Esophagus squamous epithelium (tissue), 5 donors: Measurements from ENCODE around the gene PHIP. TPM values are rescaled to one million over a fixed set of nuclear protein-coding genes. Genes with fewer than 3 reads are reported as not detected.

Experiments
- DNase-seq: peaks from one replicate; lab custom pipeline; 2025; lab: John Stamatoyannopoulos, UW
- H3K27ac ChIP-seq, 4 donors: fragments of 200-600 bp; sonication (generic); one replicate each; pipeline ENCODE4 v1.5.1; 2016 to 2019; ENCODE audit warnings: mild to moderate bottlenecking in 1 of 4
- H3K27me3 ChIP-seq, 4 donors: fragments of 200-600 bp; sonication (generic); 1 replicate in 3 of 4; 2 replicates in 1 of 4; pipeline versions ENCODE4 v1.5.1 to v1.6.0; 2017 to 2021; ENCODE audit warnings: antibody characterized with exemption in 1 of 4
- H3K36me3 ChIP-seq, 3 donors: fragments of 200-600 bp; sonication (generic); one replicate each; pipeline ENCODE4 v1.5.1; 2016 to 2019
- H3K4me1 ChIP-seq, 3 donors: fragments of 200-600 bp; sonication (generic); one replicate each; pipeline ENCODE4 v1.5.1; 2017 to 2019
- H3K4me3 ChIP-seq, 4 donors: fragments of 200-600 bp; sonication (generic); 1 replicate in 3 of 4; 2 replicates in 1 of 4; pipeline ENCODE4 v1.5.1; 2016 to 2019; ENCODE audit warnings: mild to moderate bottlenecking in 2 of 4, moderate library complexity in 1 of 4
- H3K9me3 ChIP-seq, 3 donors: fragments of 200-600 bp; sonication (generic); one replicate each; pipeline ENCODE4 v1.5.1; 2016 to 2019
- POLR2A ChIP-seq, 4 donors: fragments of 450-650 bp; IDR thresholded peaks; one replicate each; pipeline ENCODE4 v1.6.1; 2017; ENCODE audit warnings: antibody characterized with exemption in 4 of 4, mild to moderate bottlenecking in 4 of 4, moderate library complexity in 3 of 4
- WGBS, 2 donors: methylation state at CpG; one replicate each; pipeline ENCODE4 v1.1.5; 2018; 5-methylcytosine and 5-hydroxymethylcytosine counted together
- intact Hi-C: fragments of 100-400 bp; cut with DNase I; formaldehyde crosslinking; loops from one replicate; pipeline ENCODE4 v1.15.0; 2022
- total RNA-seq, 4 donors: library from RNA; depleted of rRNA; stranded (reverse); fragments of >200 nt; gene quantifications; one replicate each; pipeline ENCODE4 v1.1.0, GENCODE V29; 2016
- TF ChIP-seq, protein P1 (sequence below), 6 experiments: fragments of 450-650 bp in 4 of 6; fragments of 200-600 bp in 2 of 6; sonication (generic) in 2 of 6; IDR thresholded peaks; one replicate each; pipeline ENCODE4 v1.5.1; 2016 to 2019; ENCODE audit warnings: antibody characterized with exemption in 6 of 6, mild to moderate bottlenecking in 4 of 6, moderate library complexity in 4 of 6
- donor health status: DM: yes; HTN: yes; CAD: no.

PHIP gene
- 10 to 100 TPM; 11.5 to 24.0 (median 17.1) TPM for total RNA-seq

DNA sequence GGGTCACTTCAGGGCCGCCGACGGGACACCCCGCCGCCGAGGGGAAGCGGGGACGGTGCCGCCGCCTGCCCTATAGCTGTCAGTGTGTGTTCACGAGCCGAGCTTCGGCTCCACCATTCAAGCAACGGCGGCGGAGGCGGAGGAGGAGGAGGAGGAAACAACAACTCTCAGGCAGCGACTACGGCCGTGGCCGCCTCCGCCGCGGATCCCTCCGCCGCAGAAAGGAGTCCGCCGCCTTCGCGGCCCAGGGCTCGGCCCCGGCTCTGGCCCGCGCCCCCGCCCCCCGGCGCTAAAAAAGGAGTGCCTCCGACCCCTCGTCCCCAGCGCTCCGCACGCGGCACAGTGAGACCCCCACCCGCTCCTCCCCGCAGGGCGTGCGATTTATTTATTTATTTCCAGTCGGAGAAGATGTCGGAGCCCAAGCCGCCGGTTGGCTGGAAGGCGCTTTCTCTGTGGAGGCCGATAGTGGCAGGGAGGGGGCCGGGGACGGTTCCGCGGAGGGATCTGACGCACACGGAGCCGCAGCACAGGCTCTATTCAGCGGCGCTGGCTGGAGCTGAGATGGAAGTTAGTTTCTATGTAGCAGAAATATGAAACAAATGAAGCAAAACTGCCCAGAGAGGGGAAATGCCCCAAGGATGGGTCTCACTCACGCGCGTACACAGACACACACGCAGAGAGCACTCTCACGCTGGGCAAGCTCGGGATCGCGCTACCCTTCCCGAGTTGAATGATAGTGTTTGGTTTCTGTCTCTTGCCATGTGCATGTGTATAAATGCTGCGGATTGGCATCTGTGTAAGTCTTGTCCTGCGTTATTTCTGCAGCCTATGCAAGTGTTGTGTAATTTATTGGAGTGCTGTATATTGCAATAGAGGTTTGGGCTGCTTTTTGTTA is at the start of gene PHIP:
Gene PHIP, minus strand, starts transcription at position 180 of the 895 bp plus-strand sequence. CDS start 186 bp downstream, outside the sequence.
- Histone ChIP-seq H3K27me3 (no peaks in the 10 kb centered on the region), H3K4me3 (peak within 1 kb of the TSS; percentile 84 to 98 (median 92)), H3K36me3 (no peaks in the 10 kb centered on the region), H3K9me3 (no peaks in the 10 kb centered on the region), H3K4me1 (peaks cover 0 to 45% (median 17%) of the 10 kb centered on the region in 3 donors), H3K27ac (peak within 1 kb of the TSS; percentile 97 to 99 (median 99))
- DNase-seq, result peak; percentile 74
- TF ChIP-seq, protein P1, sequence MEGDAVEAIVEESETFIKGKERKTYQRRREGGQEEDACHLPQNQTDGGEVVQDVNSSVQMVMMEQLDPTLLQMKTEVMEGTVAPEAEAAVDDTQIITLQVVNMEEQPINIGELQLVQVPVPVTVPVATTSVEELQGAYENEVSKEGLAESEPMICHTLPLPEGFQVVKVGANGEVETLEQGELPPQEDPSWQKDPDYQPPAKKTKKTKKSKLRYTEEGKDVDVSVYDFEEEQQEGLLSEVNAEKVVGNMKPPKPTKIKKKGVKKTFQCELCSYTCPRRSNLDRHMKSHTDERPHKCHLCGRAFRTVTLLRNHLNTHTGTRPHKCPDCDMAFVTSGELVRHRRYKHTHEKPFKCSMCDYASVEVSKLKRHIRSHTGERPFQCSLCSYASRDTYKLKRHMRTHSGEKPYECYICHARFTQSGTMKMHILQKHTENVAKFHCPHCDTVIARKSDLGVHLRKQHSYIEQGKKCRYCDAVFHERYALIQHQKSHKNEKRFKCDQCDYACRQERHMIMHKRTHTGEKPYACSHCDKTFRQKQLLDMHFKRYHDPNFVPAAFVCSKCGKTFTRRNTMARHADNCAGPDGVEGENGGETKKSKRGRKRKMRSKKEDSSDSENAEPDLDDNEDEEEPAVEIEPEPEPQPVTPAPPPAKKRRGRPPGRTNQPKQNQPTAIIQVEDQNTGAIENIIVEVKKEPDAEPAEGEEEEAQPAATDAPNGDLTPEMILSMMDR (IDR thresholded peaks at IDR 0.05), result peak in 1 of 6 experiments; percentile 12
- peak in 2 of 4 donors; percentile 62 to 74 for TF ChIP-seq POLR2A (IDR thresholded peaks at IDR 0.05)
- intact Hi-C loops, result no loop called here
- 0% methylated on average over 18 to 19 of the region's 73 CpGs for WGBS, 2 donors

DNA sequence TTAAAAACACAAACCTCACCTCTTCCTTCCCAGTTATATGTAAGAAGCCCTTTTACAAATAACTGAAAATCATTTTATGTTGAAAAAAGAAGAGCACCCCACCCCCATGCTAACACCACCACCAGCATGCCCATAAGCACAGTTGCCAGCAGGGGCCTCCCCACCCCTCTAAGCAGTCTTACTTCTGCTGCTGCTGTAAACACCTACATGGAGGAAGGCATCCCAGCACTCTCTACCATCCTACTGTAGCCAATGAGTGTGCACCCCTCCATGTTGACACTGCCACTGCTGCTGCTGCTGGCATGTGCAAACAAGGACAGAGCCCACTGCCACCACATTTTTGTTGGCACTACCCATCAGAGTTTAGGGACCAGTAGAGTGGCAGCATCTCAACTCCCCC is 49.6 kb upstream of the PHIP start:
- no peak for DNase-seq
- Histone ChIP-seq H3K27me3 (no peaks in the 10 kb centered on the region), H3K27ac (no peak overlapping the region), H3K9me3 (no peaks in the 10 kb centered on the region), H3K4me1 (no peaks in the 10 kb centered on the region), H3K4me3 (no peak overlapping the region), H3K36me3 (no peaks in the 10 kb centered on the region)
- TF ChIP-seq, protein P1 (IDR thresholded peaks at IDR 0.05), result no peak
- TF ChIP-seq POLR2A (IDR thresholded peaks at IDR 0.05), result no peak
- intact Hi-C loops, result no loop called here

DNA sequence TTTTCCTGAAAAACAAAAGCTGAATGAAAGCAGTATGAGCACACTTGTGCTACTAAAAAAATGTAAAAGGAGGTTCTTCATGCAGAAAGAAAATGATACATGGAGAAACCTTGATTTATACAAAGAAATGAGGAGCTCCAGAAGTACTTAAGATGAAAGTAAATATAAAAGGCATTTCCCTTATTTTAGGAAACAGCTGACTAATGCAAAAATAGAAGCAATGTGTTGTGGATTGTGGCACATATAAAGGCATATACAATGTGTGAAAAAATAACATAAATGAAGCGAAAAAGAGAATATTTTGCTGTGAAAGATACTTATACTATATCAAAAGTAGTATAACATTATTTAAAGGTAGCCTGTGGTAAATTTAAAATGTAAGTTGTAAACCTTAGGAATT is 41.2 kb upstream of the PHIP start:
- no peak overlapping the region for H3K4me3 ChIP-seq
- TF ChIP-seq POLR2A (IDR thresholded peaks at IDR 0.05), result no peak
- TF ChIP-seq, protein P1 (IDR thresholded peaks at IDR 0.05), result no peak
- DNase-seq, result no peak
- H3K27me3 ChIP-seq, result no peaks in the 10 kb centered on the region
- H3K9me3 ChIP-seq, result no peaks in the 10 kb centered on the region
- intact Hi-C loops, result no loop called here
- no peak overlapping the region for H3K27ac ChIP-seq
- 82 to 88% methylated on average over 1 of the region's 1 CpG for WGBS, 2 donors
- no peaks in the 10 kb centered on the region for H3K36me3 ChIP-seq
- H3K4me1 ChIP-seq, result peaks cover 0 to 8% (median 0%) of the 10 kb centered on the region in 3 donors

DNA sequence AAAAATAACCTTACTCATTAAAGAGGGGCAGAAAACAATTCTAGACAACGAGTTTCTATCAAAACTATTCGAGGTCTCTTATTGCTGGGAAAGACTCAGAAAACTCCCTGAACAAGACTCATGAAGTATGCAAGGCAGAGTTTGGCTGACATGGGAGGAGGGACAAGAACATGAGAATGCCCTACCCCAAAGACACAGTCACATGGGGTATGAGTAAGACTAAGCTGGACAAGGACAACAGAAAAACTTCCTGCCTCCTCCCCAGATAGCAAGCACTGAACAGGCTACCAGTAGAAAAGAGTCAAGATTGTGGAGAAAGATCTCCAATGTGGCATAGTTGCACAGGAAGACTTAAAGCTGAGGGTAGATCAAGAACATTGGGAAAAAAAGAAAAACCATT is 39.7 kb upstream of the PHIP start:
- DNase-seq, result no peak
- Histone ChIP-seq H3K27me3 (no peaks in the 10 kb centered on the region), H3K4me1 (peaks cover 0 to 8% (median 0%) of the 10 kb centered on the region in 3 donors), H3K9me3 (no peaks in the 10 kb centered on the region), H3K36me3 (no peaks in the 10 kb centered on the region), H3K27ac (no peak overlapping the region), H3K4me3 (no peak overlapping the region)
- intact Hi-C loops, result no loop called here
- WGBS, 2 donors, result 76 to 90% methylated on average over 2 of the region's 2 CpGs
- TF ChIP-seq, protein P1 (IDR thresholded peaks at IDR 0.05), result no peak
- TF ChIP-seq POLR2A (IDR thresholded peaks at IDR 0.05), result no peak

DNA sequence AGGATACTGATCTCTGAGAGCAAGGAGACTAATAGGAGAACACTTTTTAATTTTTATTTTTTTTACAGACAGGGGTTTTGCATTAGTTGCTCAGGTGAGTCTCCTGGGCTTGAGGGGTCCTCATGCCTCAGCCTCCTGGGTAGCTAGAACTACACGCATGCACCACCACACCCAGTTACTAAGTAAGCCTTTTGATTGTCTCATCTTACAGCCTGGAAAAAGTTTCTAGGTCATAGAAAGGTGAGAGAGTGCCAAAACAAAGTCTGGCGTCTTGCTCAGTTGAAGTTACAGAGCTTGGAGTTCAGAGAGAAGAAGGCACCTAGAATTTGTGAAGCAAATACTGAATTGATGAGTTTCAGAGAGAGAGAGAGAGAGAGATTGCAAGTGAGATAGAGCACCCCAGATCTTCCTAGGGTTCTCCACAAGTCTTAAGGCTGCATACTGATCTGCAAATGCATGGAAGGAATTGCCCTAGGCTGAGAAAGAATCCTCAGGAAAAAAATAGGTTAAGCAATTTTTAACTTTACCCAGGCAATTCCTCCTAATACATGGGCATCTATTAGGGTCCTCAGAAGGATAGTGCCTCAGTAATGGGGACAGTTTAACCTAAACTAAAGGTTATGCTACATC is 37.6 kb upstream of the PHIP start:
- Histone ChIP-seq H3K9me3 (no peaks in the 10 kb centered on the region), H3K27me3 (no peaks in the 10 kb centered on the region), H3K27ac (no peak overlapping the region), H3K4me3 (no peak overlapping the region), H3K4me1 (peaks cover 0 to 8% (median 0%) of the 10 kb centered on the region in 3 donors), H3K36me3 (no peaks in the 10 kb centered on the region)
- TF ChIP-seq POLR2A (IDR thresholded peaks at IDR 0.05), result no peak
- TF ChIP-seq, protein P1 (IDR thresholded peaks at IDR 0.05), result no peak
- no peak for DNase-seq
- 38 to 64% methylated on average over 2 of the region's 2 CpGs for WGBS, 2 donors
- intact Hi-C loops, result no loop called here
